Measurements from ENCODE around the gene SORL1.

SORL1 gene

GRCh38 chr11:121652971-121653370 lies 200.9 kb downstream of the SORL1 start:
- DNase-seq (ENCODE audit: low read depth in 3 of 3, low spot score in 1 of 3) = no peak

GRCh38 chr11:121654259-121654842 lies 202.2 kb downstream of the SORL1 start:
- no peak for DNase-seq (ENCODE audit: low read depth in 3 of 3, low spot score in 1 of 3)

GRCh38 chr11:121654843-121655536 lies 202.9 kb downstream of the SORL1 start:
- no peak for DNase-seq (ENCODE audit: low read depth in 3 of 3, low spot score in 1 of 3)

GRCh38 chr11:121655537-121656327 lies 203.6 kb downstream of the SORL1 start:
- peak in 2 of 3 donors; percentile 22 to 59 for DNase-seq (ENCODE audit: low read depth in 3 of 3, low spot score in 1 of 3)

- DNase-seq (ENCODE audit: low read depth in 3 of 3, low spot score in 1 of 3) = no peak
Observed at GRCh38 chr11:121656328-121657090, 204.4 kb downstream of the SORL1 start.

- DNase-seq (ENCODE audit: low read depth in 3 of 3, low spot score in 1 of 3) = no peak
Observed at GRCh38 chr11:121657146-121657545, 205.0 kb downstream of the SORL1 start.

- no peak for DNase-seq (ENCODE audit: low read depth in 3 of 3, low spot score in 1 of 3)
Observed at GRCh38 chr11:121659811-121660210, 207.7 kb downstream of the SORL1 start.

- DNase-seq (ENCODE audit: low read depth in 3 of 3, low spot score in 1 of 3) = no peak
Observed at GRCh38 chr11:121661880-121662486, 209.9 kb downstream of the SORL1 start.

- no peak for DNase-seq (ENCODE audit: low read depth in 3 of 3, low spot score in 1 of 3)
Observed at GRCh38 chr11:121664144-121664543, 212.0 kb downstream of the SORL1 start.

GRCh38 chr11:121665206-121665838 lies 213.2 kb downstream of the SORL1 start:
- DNase-seq (ENCODE audit: low read depth in 3 of 3, low spot score in 1 of 3) = no peak

GRCh38 chr11:121667836-121668235 lies 215.7 kb downstream of the SORL1 start:
- no peak for DNase-seq (ENCODE audit: low read depth in 3 of 3, low spot score in 1 of 3)

- DNase-seq (ENCODE audit: low read depth in 3 of 3, low spot score in 1 of 3) = no peak
Observed at GRCh38 chr11:121669422-121669821, 217.3 kb downstream of the SORL1 start.

GRCh38 chr11:121670266-121670665 lies 218.2 kb downstream of the SORL1 start:
- no peak for DNase-seq (ENCODE audit: low read depth in 3 of 3, low spot score in 1 of 3)

- no peak for DNase-seq (ENCODE audit: low read depth in 3 of 3, low spot score in 1 of 3)
Observed at GRCh38 chr11:121670805-121671282, 218.7 kb downstream of the SORL1 start.

GRCh38 chr11:121671283-121672168 lies 219.4 kb downstream of the SORL1 start:
- DNase-seq (ENCODE audit: low read depth in 3 of 3, low spot score in 1 of 3) = no peak

- no peak for DNase-seq (ENCODE audit: low read depth in 3 of 3, low spot score in 1 of 3)
Observed at GRCh38 chr11:121672630-121673487, 220.7 kb downstream of the SORL1 start.

GRCh38 chr11:121681550-121682268 lies 229.6 kb downstream of the SORL1 start:
- DNase-seq (ENCODE audit: low read depth in 3 of 3, low spot score in 1 of 3) = no peak
